OCI-LY1 (cell line): ENCODE results near the gene BCKDK.

Experiments used
- H2AFZ ChIP-seq: fragments of 200-600 bp; sonication (generic), shearing (Covaris generic); 2 replicates; pipeline ENCODE4 v1.6.0; 2014; ENCODE audit warnings: antibody characterized with exemption, mild to moderate bottlenecking, low read length
- H3F3A ChIP-seq: fragments of 200-600 bp; sonication (generic), shearing (Covaris generic); 2 replicates; pipeline ENCODE4 v1.6.0; 2014; ENCODE audit warnings: mild to moderate bottlenecking, antibody characterized with exemption, low read length, moderate library complexity; ENCODE audit not compliant: insufficient read depth
- H3K27ac ChIP-seq: fragments of 200-600 bp; sonication (generic); 2 replicates; pipeline ENCODE4 v1.5.1; 2014; ENCODE audit warnings: low read length, mixed run types, mild to moderate bottlenecking, low read depth; ENCODE audit not compliant: poor library complexity, severe bottlenecking
- H3K27me3 ChIP-seq: fragments of 200-600 bp; sonication (generic); 2 replicates; pipeline ENCODE4 v1.6.0; 2014; ENCODE audit warnings: antibody characterized with exemption, mild to moderate bottlenecking, low read length, moderate library complexity; ENCODE audit not compliant: insufficient read depth
- H3K36me3 ChIP-seq: fragments of 200-600 bp; sonication (generic); 2 replicates; pipeline ENCODE4 v1.6.1; 2014; ENCODE audit warnings: mild to moderate bottlenecking, antibody characterized with exemption, low read length, moderate library complexity, mixed read lengths; ENCODE audit not compliant: insufficient read depth
- H3K4me1 ChIP-seq: fragments of 200-600 bp; sonication (generic); 2 replicates; pipeline ENCODE4 v1.5.1; 2014; ENCODE audit warnings: mild to moderate bottlenecking, low read length, moderate library complexity; ENCODE audit not compliant: insufficient read depth, severe bottlenecking
- H3K4me2 ChIP-seq: fragments of 200-600 bp; sonication (generic), shearing (Covaris generic); 2 replicates; pipeline ENCODE4 v1.6.1; 2014; ENCODE audit warnings: low read length
- H3K4me3 ChIP-seq: fragments of 200-600 bp; sonication (generic); 2 replicates; pipeline ENCODE4 v1.5.1; 2014; ENCODE audit warnings: low read length, low read depth, mild to moderate bottlenecking, mixed read lengths; ENCODE audit not compliant: poor library complexity, severe bottlenecking
- H3K79me2 ChIP-seq: fragments of 200-600 bp; shearing (Covaris generic); 2 replicates; pipeline ENCODE4 v1.6.1; 2016; ENCODE audit warnings: mixed run types, low read length, mixed read lengths; ENCODE audit not compliant: insufficient read depth
- H3K9ac ChIP-seq: fragments of 200-600 bp; sonication (generic), shearing (Covaris generic); 2 replicates; pipeline ENCODE4 v1.6.1; 2014; ENCODE audit warnings: mild to moderate bottlenecking, low read length, mixed read lengths
- H3K9me2 ChIP-seq: fragments of 200-600 bp; sonication (generic), shearing (Covaris generic); 2 replicates; pipeline ENCODE4 v1.6.1; 2014; ENCODE audit warnings: low read depth, mild to moderate bottlenecking, low read length, mixed read lengths
- H3K9me3 ChIP-seq: fragments of 200-600 bp; shearing (Covaris generic); 2 replicates; pipeline ENCODE4 v1.6.1; 2014; ENCODE audit warnings: low read length, mixed read lengths
- H4K20me1 ChIP-seq: fragments of 200-600 bp; sonication (generic), shearing (Covaris generic); 2 replicates; pipeline ENCODE4 v1.6.0; 2016; ENCODE audit warnings: mild to moderate bottlenecking, low read length; ENCODE audit not compliant: insufficient read depth
- CTCF ChIP-seq: fragments of 200-600 bp; sonication (generic), shearing (Covaris generic); IDR thresholded peaks from 2 replicates; pipeline ENCODE4 v1.5.1; 2017; ENCODE audit warnings: mild to moderate bottlenecking, antibody characterized with exemption, low read length, moderate library complexity, mixed read lengths
- EZH2 ChIP-seq: fragments of 200-600 bp; sonication (generic), shearing (Covaris generic); IDR thresholded peaks from 2 replicates; pipeline ENCODE4 v1.8.0; 2017; ENCODE audit warnings: borderline replicate concordance, mixed run types, mild to moderate bottlenecking, antibody characterized with exemption, low read length, moderate library complexity, mixed read lengths

Gene BCKDK

GRCh38 chr16:31080756-31081419 is 27.3 kb upstream of the BCKDK start:
- Histone ChIP-seq H3K27me3 (no peaks in the 10 kb centered on the region), H3K4me2 (no peak overlapping the region), H3K9ac (no peak overlapping the region), H3K9me2 (no peaks in the 10 kb centered on the region), H3K27ac (no peak overlapping the region), H3K4me1 (no peaks in the 10 kb centered on the region), H3K36me3 (peaks cover 69% of the 10 kb centered on the region), H2AFZ (no peak overlapping the region), H3F3A (no peaks in the 10 kb centered on the region), H3K79me2 (no peaks in the 10 kb centered on the region), H3K9me3 (no peaks in the 10 kb centered on the region), H4K20me1 (no peaks in the 10 kb centered on the region), H3K4me3 (no peak overlapping the region)
- TF ChIP-seq CTCF (no peak), EZH2 (no peak)

DNA sequence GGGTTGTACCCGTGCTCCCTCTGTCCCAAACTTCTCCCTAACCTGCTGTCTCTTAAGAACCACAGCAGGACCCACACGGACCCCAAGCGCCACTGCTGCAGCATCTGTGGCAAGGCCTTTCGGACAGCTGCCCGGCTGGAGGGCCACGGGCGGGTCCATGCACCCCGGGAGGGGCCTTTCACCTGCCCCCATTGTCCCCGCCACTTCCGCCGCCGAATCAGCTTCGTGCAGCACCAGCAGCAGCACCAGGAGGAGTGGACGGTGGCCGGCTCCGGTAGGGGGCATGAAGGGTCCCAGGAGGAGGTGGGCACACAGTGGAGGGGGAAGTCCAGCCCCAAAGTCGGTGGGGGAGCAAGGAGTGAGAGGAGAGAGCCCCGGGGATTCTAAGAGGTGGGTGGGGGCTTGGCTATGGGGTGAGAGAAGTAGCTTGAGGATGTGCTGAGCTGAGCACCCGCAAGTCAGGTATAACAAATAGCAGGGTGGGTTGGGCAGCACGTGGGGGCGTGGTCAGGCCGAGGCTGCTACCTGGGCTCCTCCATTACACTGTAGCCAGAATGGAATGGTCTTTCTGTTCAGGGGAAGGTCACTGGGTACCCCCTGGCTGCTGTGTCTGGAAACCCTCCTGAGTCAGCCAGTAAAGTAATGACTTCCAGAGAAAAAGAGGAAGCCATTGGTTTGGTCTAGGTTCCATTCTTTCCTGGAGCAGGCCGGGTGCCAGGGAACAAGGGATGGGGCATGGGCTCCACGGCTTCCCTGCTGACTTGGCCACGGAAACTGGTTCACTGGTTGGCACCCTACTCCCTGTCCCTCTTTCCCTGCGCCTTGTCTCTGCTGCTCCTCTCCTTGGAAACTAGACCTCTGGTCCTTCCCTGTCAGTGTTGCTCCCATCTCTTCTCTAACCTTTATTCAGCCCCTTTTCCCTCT is 26.5 kb upstream of the BCKDK start:
- Histone ChIP-seq H3K9me3 (no peaks in the 10 kb centered on the region), H3K27me3 (no peaks in the 10 kb centered on the region), H3K4me1 (no peaks in the 10 kb centered on the region), H3F3A (no peaks in the 10 kb centered on the region), H3K79me2 (no peaks in the 10 kb centered on the region), H3K36me3 (peaks cover 61% of the 10 kb centered on the region), H3K9me2 (no peaks in the 10 kb centered on the region), H4K20me1 (no peaks in the 10 kb centered on the region), H3K4me2 (no peak overlapping the region), H3K4me3 (no peak overlapping the region), H2AFZ (no peak overlapping the region), H3K9ac (no peak overlapping the region), H3K27ac (no peak overlapping the region)
- TF ChIP-seq EZH2 (no peak), CTCF (no peak)

GRCh38 chr16:31082368-31083045 is 25.7 kb upstream of the BCKDK start:
- H3K79me2 ChIP-seq: no peaks in the 10 kb centered on the region
- H3K27ac ChIP-seq: no peak overlapping the region
- H3K4me3 ChIP-seq: no peak overlapping the region
- H3K4me2 ChIP-seq: no peak overlapping the region
- no peaks in the 10 kb centered on the region for H3F3A ChIP-seq
- no peaks in the 10 kb centered on the region for H3K9me2 ChIP-seq
- H3K4me1 ChIP-seq: no peaks in the 10 kb centered on the region
- H2AFZ ChIP-seq: no peak overlapping the region
- no peaks in the 10 kb centered on the region for H3K9me3 ChIP-seq
- H4K20me1 ChIP-seq: no peaks in the 10 kb centered on the region
- H3K36me3 ChIP-seq: peaks cover 56% of the 10 kb centered on the region
- TF ChIP-seq CTCF (no peak), EZH2 (no peak)
- no peaks in the 10 kb centered on the region for H3K27me3 ChIP-seq
- no peak overlapping the region for H3K9ac ChIP-seq
